Embryonic facial prominence (tissue), 1 donor: ENCODE measurements around the gene RBM10.

Experiments
- DNase-seq: peaks from one replicate; pipeline ENCODE4 v3.0.0-alpha.2; 2016; ENCODE audit errors: extremely low spot score

The RBM10 gene

GRCh38 chrX:47217121-47217851, 72.3 kb downstream of the RBM10 start:
- DNase-seq: no peak

GRCh38 chrX:47217852-47218279, 72.8 kb downstream of the RBM10 start:
- DNase-seq: peak; percentile 96

GRCh38 chrX:47218280-47218919, 73.4 kb downstream of the RBM10 start, which contains the start of gene CDK16:
CDK16 (plus strand) TSS chrX:47218681; CDS start chrX:47223558, 4,877 bp downstream.
- DNase-seq: peak; percentile 50

- no peak for DNase-seq
These were observed 74.1 kb downstream of the RBM10 start for GRCh38 chrX:47218920-47219815.

- DNase-seq: no peak
These were observed 76.7 kb downstream of the RBM10 start for GRCh38 chrX:47221756-47222155.

- DNase-seq: no peak
These were observed 77.8 kb downstream of the RBM10 start for GRCh38 chrX:47222751-47223350.

- DNase-seq: no peak
These were observed 78.6 kb downstream of the RBM10 start for GRCh38 chrX:47223476-47224250.

- no peak for DNase-seq
These were observed 79.4 kb downstream of the RBM10 start for GRCh38 chrX:47224266-47224895.

GRCh38 chrX:47224896-47225290, 79.9 kb downstream of the RBM10 start:
- no peak for DNase-seq

GRCh38 chrX:47226071-47226470, 81.0 kb downstream of the RBM10 start:
- no peak for DNase-seq

- DNase-seq: no peak
These were observed 81.7 kb downstream of the RBM10 start for GRCh38 chrX:47226531-47227333.

- DNase-seq: no peak
These were observed 82.2 kb downstream of the RBM10 start for GRCh38 chrX:47227334-47227583.

- no peak for DNase-seq
These were observed 83.7 kb downstream of the RBM10 start for GRCh38 chrX:47228550-47229270.

GRCh38 chrX:47229427-47229826, 84.4 kb downstream of the RBM10 start:
- DNase-seq: no peak

- no peak for DNase-seq
These were observed 85.3 kb downstream of the RBM10 start for GRCh38 chrX:47230136-47230868.

GRCh38 chrX:47231167-47231566, 86.1 kb downstream of the RBM10 start:
- no peak for DNase-seq

GRCh38 chrX:47232197-47232802, 87.3 kb downstream of the RBM10 start:
- DNase-seq: no peak

GRCh38 chrX:47232803-47233332, 87.8 kb downstream of the RBM10 start, which contains the start of gene USP11:
USP11 (plus strand) TSS chrX:47233009; CDS start chrX:47233044, 35 bp downstream.
- DNase-seq: peak; percentile 73
